CD4-positive, alpha-beta T cell (primary cell): ENCODE results near the gene PRR18. TPM values are rescaled to one million over a fixed set of nuclear protein-coding genes. Genes with fewer than 3 reads are reported as not detected.

Experiments
- ATAC-seq: fragments of 200-7000 bp; cut with Tn5 transposase; one replicate; pipeline ENCODE4 v1.10.0; 2022; ENCODE audit warnings: mild to moderate bottlenecking; ENCODE audit not compliant: poor library complexity
- CTCF ChIA-PET: fragments of 350-600 bp; sonication (Branson Sonifier 250); formaldehyde crosslinking; loops from one replicate; lab custom pipeline; 2021; ENCODE audit warnings: antibody characterized with exemption, inconsistent platforms; lab: Charles Lee
- POLR2A ChIA-PET: fragments of 350-600 bp; sonication (Branson Sonifier 250); formaldehyde crosslinking; loops from one replicate; lab custom pipeline; 2021; ENCODE audit warnings: antibody characterized with exemption, inconsistent platforms; lab: Charles Lee
- DNase-seq, 14 experiments: peaks; one replicate each; pipeline ENCODE4 v3.0.0-alpha.2; 2013 to 2020; ENCODE audit warnings: mixed read lengths in 2 of 14
- H3K27ac ChIP-seq, 2 donors: one replicate each; pipeline versions ENCODE4 v1.5.1 to v1.7.0; 2013; ENCODE audit warnings: low read length in 2 of 2, low read depth in 1 of 2, mild to moderate bottlenecking in 1 of 2
- H3K27me3 ChIP-seq, 2 experiments: 1 replicate in 1 of 2; 2 replicates in 1 of 2; pipeline versions ENCODE4 v1.6.1 to v1.7.0; 2013; ENCODE audit warnings: low read length in 2 of 2, control low read depth in 1 of 2, mild to moderate bottlenecking in 1 of 2, moderate library complexity in 1 of 2; ENCODE audit not compliant: insufficient read depth in 2 of 2, control insufficient read depth in 1 of 2
- H3K36me3 ChIP-seq: one replicate; pipeline ENCODE4 v1.6.1; 2013; ENCODE audit warnings: low read length, control low read depth; ENCODE audit not compliant: insufficient read depth
- H3K4me1 ChIP-seq: one replicate; pipeline ENCODE4 v1.6.1; 2013; ENCODE audit warnings: low read length, control low read depth; ENCODE audit not compliant: insufficient read depth
- H3K4me3 ChIP-seq: one replicate; pipeline ENCODE4 v1.5.1; 2013; ENCODE audit warnings: mild to moderate bottlenecking, low read length, moderate library complexity
- H3K9me3 ChIP-seq, 2 experiments: 1 replicate in 1 of 2; 2 replicates in 1 of 2; pipeline versions ENCODE4 v1.6.1 to v1.7.0; 2013; ENCODE audit warnings: low read length in 2 of 2, mild to moderate bottlenecking in 2 of 2, control low read depth in 1 of 2, moderate library complexity in 1 of 2; ENCODE audit not compliant: control insufficient read depth in 1 of 2, insufficient read depth in 1 of 2
- H3K27ac Mint-ChIP-seq: one replicate; pipeline ENCODE4 v1.8.0; 2020; ENCODE audit warnings: mixed read lengths
- H3K27me3 Mint-ChIP-seq: one replicate; pipeline ENCODE4 v1.8.0; 2021; ENCODE audit warnings: mixed read lengths
- H3K36me3 Mint-ChIP-seq: one replicate; pipeline ENCODE4 v1.8.0; 2021; ENCODE audit warnings: low read depth, mixed read lengths
- H3K4me1 Mint-ChIP-seq: one replicate; pipeline ENCODE4 v1.8.0; 2021; ENCODE audit warnings: low read depth, mixed read lengths
- H3K4me3 Mint-ChIP-seq: one replicate; pipeline ENCODE4 v1.8.0; 2020; ENCODE audit warnings: mild to moderate bottlenecking, mixed read lengths
- H3K9me3 Mint-ChIP-seq: one replicate; pipeline ENCODE4 v1.8.0; 2020; ENCODE audit warnings: mixed read lengths
- intact Hi-C, 2 experiments: fragments of 100-400 bp; cut with DNase I in 1 of 2; cut with micrococcal nuclease in 1 of 2; formaldehyde crosslinking; loops; one replicate each; pipeline versions ENCODE4 v1.15.1 to v1.9.0; 2023 to 2025; cut with DNase I, micrococcal nuclease
- total RNA-seq, 174 experiments: library from RNA in 2 of 174; stranded (reverse) in 2 of 174; gene quantifications; one replicate each; pipeline ENCODE4 v1.2.3 and lab custom pipeline; 2021 to 2026
- TF ChIP-seq, protein P1 (sequence below): fragments of 200-600 bp; IDR thresholded peaks from one replicate; pipeline ENCODE4 v1.8.0; 2022; ENCODE audit warnings: antibody characterized with exemption, mild to moderate bottlenecking

Gene PRR18
- total RNA-seq, 2 experiments from 2014 or later: not detected

DNA sequence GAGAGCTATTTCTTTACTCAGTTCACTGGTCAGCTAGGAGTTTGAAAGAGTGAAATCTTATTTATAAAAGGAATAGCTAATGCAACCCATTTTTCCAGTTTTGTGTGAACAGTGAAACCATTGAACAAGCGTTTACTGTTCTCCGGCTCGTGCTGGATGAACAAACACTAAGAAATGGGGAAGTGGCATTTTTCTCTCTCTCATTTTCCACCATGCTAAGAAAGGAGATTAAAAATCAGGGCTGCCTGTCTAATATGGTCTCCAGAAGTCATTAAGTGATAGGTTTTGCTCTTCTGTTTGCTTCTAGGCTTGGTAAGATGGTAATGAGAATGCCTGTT lies 34.9 kb upstream of the PRR18 start:
- DNase-seq (peak in 3 of 14 experiments; percentile 17 to 37 (median 33)), ATAC-seq (no peak)
- Mint-ChIP-seq H3K9me3 (no peaks in the 10 kb centered on the region), H3K27ac (peak overlapping the region; percentile 82), H3K36me3 (peaks cover 6% of the 10 kb centered on the region), H3K4me3 (peak overlapping the region; percentile 90), H3K4me1 (peaks cover 9% of the 10 kb centered on the region), H3K27me3 (no peaks in the 10 kb centered on the region)
- TF ChIP-seq, protein P1, sequence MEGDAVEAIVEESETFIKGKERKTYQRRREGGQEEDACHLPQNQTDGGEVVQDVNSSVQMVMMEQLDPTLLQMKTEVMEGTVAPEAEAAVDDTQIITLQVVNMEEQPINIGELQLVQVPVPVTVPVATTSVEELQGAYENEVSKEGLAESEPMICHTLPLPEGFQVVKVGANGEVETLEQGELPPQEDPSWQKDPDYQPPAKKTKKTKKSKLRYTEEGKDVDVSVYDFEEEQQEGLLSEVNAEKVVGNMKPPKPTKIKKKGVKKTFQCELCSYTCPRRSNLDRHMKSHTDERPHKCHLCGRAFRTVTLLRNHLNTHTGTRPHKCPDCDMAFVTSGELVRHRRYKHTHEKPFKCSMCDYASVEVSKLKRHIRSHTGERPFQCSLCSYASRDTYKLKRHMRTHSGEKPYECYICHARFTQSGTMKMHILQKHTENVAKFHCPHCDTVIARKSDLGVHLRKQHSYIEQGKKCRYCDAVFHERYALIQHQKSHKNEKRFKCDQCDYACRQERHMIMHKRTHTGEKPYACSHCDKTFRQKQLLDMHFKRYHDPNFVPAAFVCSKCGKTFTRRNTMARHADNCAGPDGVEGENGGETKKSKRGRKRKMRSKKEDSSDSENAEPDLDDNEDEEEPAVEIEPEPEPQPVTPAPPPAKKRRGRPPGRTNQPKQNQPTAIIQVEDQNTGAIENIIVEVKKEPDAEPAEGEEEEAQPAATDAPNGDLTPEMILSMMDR: no peak
- H3K27ac ChIP-seq: peak overlapping the region; percentile 78 to 82
- H3K4me1 ChIP-seq: peaks cover 40% of the 10 kb centered on the region
- ChIA-PET POLR2A (interaction anchor here (0.9 to 2.1 kb wide), 5 partner anchors 38 to 615 kb away, joined by 3 to 8 read pairs (median 4); partner anchors contain the start of genes RNASET2 and RPS6KA2), CTCF (interaction anchor here (0.7 kb wide), 1 partner anchor 38 kb away, joined by 3 read pairs; no protein-coding TSS in a partner anchor)
- intact Hi-C loops: loop anchor here in 1 of 2 experiments (5.0 kb wide), 1 partner anchor 39 kb away; the partner anchor contains the start of gene MPC1
- peaks cover 5% of the 10 kb centered on the region for H3K36me3 ChIP-seq
- no peaks in the 10 kb centered on the region for H3K9me3 ChIP-seq
- peak overlapping the region; percentile 92 for H3K4me3 ChIP-seq
- H3K27me3 ChIP-seq: no peaks in the 10 kb centered on the region

GRCh38 chr6:166342349-166343149 lies 34.4 kb upstream of the PRR18 start, which contains the start of gene SFT2D1:
Gene SFT2D1 (minus strand): TSS chr6:166342545. CDS start chr6:166342481, 64 bp downstream.
- DNase-seq (peak; percentile 32 to 86 (median 64)), ATAC-seq (peak; percentile 22)
- CTCF ChIA-PET: interaction anchor here (0.7 kb wide), 1 partner anchor 39 kb away, joined by 3 read pairs; no protein-coding TSS in a partner anchor
- Mint-ChIP-seq H3K27me3 (no peaks in the 10 kb centered on the region), H3K4me1 (peaks cover 9% of the 10 kb centered on the region), H3K4me3 (peak within 1 kb of the TSS; percentile 90), H3K9me3 (no peaks in the 10 kb centered on the region), H3K27ac (peak within 1 kb of the TSS; percentile 82), H3K36me3 (peaks cover 6% of the 10 kb centered on the region)
- H3K36me3 ChIP-seq: peaks cover 9% of the 10 kb centered on the region
- H3K4me3 ChIP-seq: peak within 1 kb of the TSS; percentile 92
- POLR2A ChIA-PET: interaction anchor here (0.7 to 2.1 kb wide), 10 partner anchors 21 to 778 kb away, joined by 3 to 9 read pairs (median 4); partner anchors contain the start of genes RNASET2 and RPS6KA2
- H3K27me3 ChIP-seq: no peaks in the 10 kb centered on the region
- H3K27ac ChIP-seq: peak within 1 kb of the TSS; percentile 78 to 82
- no peaks in the 10 kb centered on the region for H3K9me3 ChIP-seq
- TF ChIP-seq, protein P1: no peak
- peaks cover 44% of the 10 kb centered on the region for H3K4me1 ChIP-seq
- intact Hi-C loops: loop anchor here in 1 of 2 experiments (5.0 kb wide), 1 partner anchor 40 kb away; the partner anchor contains the start of gene MPC1

- TF ChIP-seq, protein P1: no peak
- Histone ChIP-seq H3K27me3 (no peaks in the 10 kb centered on the region), H3K4me1 (peaks cover 50% of the 10 kb centered on the region), H3K4me3 (peak overlapping the region; percentile 92), H3K27ac (peak overlapping the region; percentile 78 to 82), H3K9me3 (no peaks in the 10 kb centered on the region), H3K36me3 (peaks cover 15% of the 10 kb centered on the region)
- Mint-ChIP-seq H3K27me3 (no peaks in the 10 kb centered on the region), H3K4me1 (peaks cover 9% of the 10 kb centered on the region), H3K4me3 (peak overlapping the region; percentile 90), H3K9me3 (no peaks in the 10 kb centered on the region), H3K36me3 (peaks cover 6% of the 10 kb centered on the region), H3K27ac (peak overlapping the region; percentile 77)
- intact Hi-C loops: loop anchor here in 1 of 2 experiments (5.0 kb wide), 1 partner anchor 40 kb away; the partner anchor contains the start of gene MPC1
- DNase-seq (peak in 4 of 14 experiments; percentile 14 to 39 (median 31)), ATAC-seq (peak; percentile 43)
- ChIA-PET POLR2A (interaction anchor here (0.7 to 2.1 kb wide), 8 partner anchors 21 to 778 kb away, joined by 3 to 9 read pairs (median 4); partner anchors contain the start of genes RNASET2 and RPS6KA2), CTCF (no interaction called here)
Observed at GRCh38 chr6:166341977-166342348, 33.8 kb upstream of the PRR18 start.
